H1 (cell line): Measurements from ENCODE around the gene LPGAT1. TPM values are rescaled to one million over a fixed set of nuclear protein-coding genes. Genes with fewer than 3 reads are reported as not detected.

Experiments
- CTCF ChIA-PET: fragments of 300-600 bp; sonication (Branson Sonifier 250); formaldehyde crosslinking; loops from one replicate; lab custom pipeline; 2021; ENCODE audit not compliant: partially characterized antibody; lab: Charles Lee
- POLR2A ChIA-PET: fragments of 300-600 bp; sonication (Branson Sonifier 250); formaldehyde crosslinking; loops from one replicate; lab custom pipeline; 2021; ENCODE audit warnings: inconsistent platforms; ENCODE audit not compliant: partially characterized antibody; lab: Charles Lee
- DNase-seq, 2 experiments: peaks; one replicate each; pipeline versions ENCODE4 v3.0.0 to v3.0.0-alpha.2; 2010 to 2022; ENCODE audit warnings: low spot score in 2 of 2, low read depth in 1 of 2, mixed read lengths in 1 of 2
- FAIRE-seq: peaks from 2 replicates; lab custom pipeline; 2011; peaks lifted over from hg19 to GRCh38; lab: Jason Lieb, UNC
- H2AFZ ChIP-seq: 2 replicates; pipeline ENCODE4 v1.8.1; 2012; ENCODE audit warnings: low read length, inconsistent platforms
- H2AK5ac ChIP-seq: 2 replicates; pipeline ENCODE4 v1.6.1; 2013; ENCODE audit warnings: low read depth, low read length
- H2BK120ac ChIP-seq: replicated peaks from 2 replicates; pipeline ENCODE3; 2013; ENCODE audit warnings: low read depth, low read length, inconsistent platforms
- H2BK12ac ChIP-seq: 2 replicates; pipeline ENCODE4 v1.6.1; 2013; ENCODE audit warnings: low read depth, low read length
- H2BK15ac ChIP-seq: 2 replicates; pipeline ENCODE4 v1.6.1; 2013; ENCODE audit warnings: low read length
- H2BK20ac ChIP-seq: 2 replicates; pipeline ENCODE4 v1.6.1; 2013; ENCODE audit warnings: low read length
- H2BK5ac ChIP-seq: 2 replicates; pipeline ENCODE4 v1.6.1; 2013; ENCODE audit warnings: low read depth, low read length
- H3K14ac ChIP-seq: 2 replicates; pipeline ENCODE4 v1.6.1; 2013; ENCODE audit warnings: inconsistent platforms; ENCODE audit not compliant: insufficient read length
- H3K18ac ChIP-seq: 2 replicates; pipeline ENCODE4 v1.6.1; 2013; ENCODE audit warnings: low read length; ENCODE audit errors: extremely low read depth
- H3K23ac ChIP-seq: 2 replicates; pipeline ENCODE4 v1.6.1; 2013; ENCODE audit warnings: inconsistent platforms; ENCODE audit not compliant: insufficient read length
- H3K23me2 ChIP-seq: 2 replicates; pipeline ENCODE4 v1.6.1; 2013; ENCODE audit warnings: low read depth, low read length
- H3K27ac ChIP-seq: 2 replicates; pipeline ENCODE4 v1.6.1; 2011; ENCODE audit warnings: low read depth, low read length, inconsistent platforms
- H3K27me3 ChIP-seq, 4 experiments: replicated peaks in 1 of 4; 1 replicate in 1 of 4; 2 replicates in 3 of 4; pipeline versions ENCODE4 v1.6.1 to v1.8.1; 2011 to 2013; ENCODE audit warnings: low read length in 3 of 4, mild to moderate bottlenecking in 3 of 4, inconsistent platforms in 2 of 4, mixed read lengths in 2 of 4, moderate library complexity in 1 of 4; ENCODE audit not compliant: control insufficient read depth in 3 of 4, insufficient read depth in 3 of 4; ENCODE audit errors: extremely low read depth in 1 of 4
- H3K36me3 ChIP-seq, 4 experiments: 2 replicates each; pipeline versions ENCODE4 v1.6.1 to v1.8.1; 2011 to 2013; ENCODE audit warnings: mild to moderate bottlenecking in 4 of 4, low read length in 3 of 4, moderate library complexity in 2 of 4, control low read depth in 1 of 4, inconsistent platforms in 1 of 4; ENCODE audit not compliant: insufficient read depth in 4 of 4, control insufficient read depth in 2 of 4
- H3K4ac ChIP-seq: replicated peaks from 2 replicates; pipeline ENCODE3; 2013; ENCODE audit warnings: low read length, low read depth, mixed read lengths, inconsistent platforms; ENCODE audit not compliant: insufficient read length
- H3K4me1 ChIP-seq, 4 experiments: replicated peaks in 1 of 4; 1 replicate in 1 of 4; 2 replicates in 3 of 4; pipeline versions ENCODE4 v1.6.1 to v1.8.1; 2011 to 2013; ENCODE audit warnings: low read length in 3 of 4, inconsistent platforms in 2 of 4, mixed read lengths in 1 of 4; ENCODE audit not compliant: insufficient read depth in 4 of 4, control insufficient read depth in 3 of 4
- H3K4me2 ChIP-seq, 2 experiments: 2 replicates each; pipeline versions ENCODE4 v1.6.1 to v1.8.1; 2011 to 2013; ENCODE audit warnings: low read depth in 2 of 2, low read length in 2 of 2, control low read depth in 1 of 2, inconsistent platforms in 1 of 2, mild to moderate bottlenecking in 1 of 2; ENCODE audit not compliant: insufficient read depth in 1 of 2
- H3K4me3 ChIP-seq, 4 experiments: fragments of 200-600, 300-600 bp in 1 of 4; sonication (generic), shearing (Covaris generic), sonication (Bioruptor Twin) in 1 of 4; 2 replicates each; pipeline versions ENCODE4 v1.5.1 to v1.8.1; 2011 to 2016; ENCODE audit warnings: low read length in 4 of 4, low read depth in 3 of 4, control low read depth in 2 of 4, inconsistent platforms in 2 of 4, mild to moderate bottlenecking in 2 of 4, mixed read lengths in 1 of 4, moderate library complexity in 1 of 4; ENCODE audit not compliant: insufficient read depth in 2 of 4; ENCODE audit errors: extremely low read depth in 1 of 4
- H3K56ac ChIP-seq: replicated peaks from 2 replicates; pipeline ENCODE3; 2013; ENCODE audit warnings: low read depth, mild to moderate bottlenecking, mixed read lengths, low read length, inconsistent platforms; ENCODE audit not compliant: insufficient read length
- H3K79me1 ChIP-seq: 2 replicates; pipeline ENCODE4 v1.6.1; 2013; ENCODE audit warnings: low read depth, low read length, control low read depth
- H3K79me2 ChIP-seq, 2 experiments: 2 replicates each; pipeline versions ENCODE4 v1.6.1 to v1.8.1; 2012 to 2013; ENCODE audit warnings: low read length in 2 of 2, mild to moderate bottlenecking in 2 of 2, inconsistent platforms in 1 of 2; ENCODE audit not compliant: insufficient read depth in 2 of 2, control insufficient read depth in 1 of 2
- H3K9ac ChIP-seq, 4 experiments: replicated peaks in 1 of 4; 1 replicate in 1 of 4; 2 replicates in 3 of 4; pipeline versions ENCODE4 v1.6.1 to v1.8.1; 2011 to 2013; ENCODE audit warnings: low read depth in 3 of 4, low read length in 3 of 4, control low read depth in 2 of 4, mild to moderate bottlenecking in 2 of 4, moderate library complexity in 2 of 4, inconsistent platforms in 1 of 4; ENCODE audit errors: extremely low read depth in 1 of 4
- H3K9me3 ChIP-seq, 2 experiments: 2 replicates each; pipeline versions ENCODE4 v1.6.1 to v1.8.1; 2012 to 2013; ENCODE audit warnings: mild to moderate bottlenecking in 2 of 2, moderate library complexity in 2 of 2, control low read depth in 1 of 2, inconsistent platforms in 1 of 2, low read depth in 1 of 2, low read length in 1 of 2, mixed read lengths in 1 of 2; ENCODE audit not compliant: insufficient read depth in 2 of 2
- H4K20me1 ChIP-seq, 2 experiments: replicated peaks in 1 of 2; 2 replicates each; pipeline versions ENCODE3 to v1.8.1; 2011 to 2013; ENCODE audit warnings: inconsistent platforms in 2 of 2, low read length in 2 of 2, mild to moderate bottlenecking in 1 of 2; ENCODE audit not compliant: insufficient read depth in 2 of 2, control insufficient read depth in 1 of 2
- H4K5ac ChIP-seq: 2 replicates; pipeline ENCODE4 v1.6.1; 2013; ENCODE audit warnings: low read length, low read depth, mixed read lengths, inconsistent platforms; ENCODE audit not compliant: insufficient read length
- H4K8ac ChIP-seq: 2 replicates; pipeline ENCODE4 v1.8.0; 2013; ENCODE audit warnings: mild to moderate bottlenecking, moderate library complexity, low read length, inconsistent platforms; ENCODE audit not compliant: insufficient read depth; ENCODE audit errors: extremely low read depth
- H4K91ac ChIP-seq: replicated peaks from 2 replicates; pipeline ENCODE3; 2013; ENCODE audit warnings: low read length, mixed read lengths, inconsistent platforms; ENCODE audit not compliant: insufficient read length
- CBX8 ChIP-seq: fragments of 300-800, 300-1000 bp; sonication (generic); IDR thresholded peaks from 2 replicates; pipeline ENCODE4 v1.7.1; 2016; ENCODE audit warnings: low read depth, low read length, borderline replicate concordance
- CHD1 ChIP-seq: IDR thresholded peaks from 2 replicates; pipeline ENCODE4 v1.6.1; 2012; ENCODE audit warnings: low read depth, low read length, improper control_type of control experiment
- CREB1 ChIP-seq: IDR thresholded peaks from 2 replicates; pipeline ENCODE4 v1.6.1; 2012; ENCODE audit warnings: inconsistent platforms
- NANOG ChIP-seq: IDR thresholded peaks from 2 replicates; pipeline ENCODE4 v1.6.1; 2011; ENCODE audit warnings: low read length, low read depth, mild to moderate bottlenecking, inconsistent platforms; ENCODE audit not compliant: insufficient read depth, poor library complexity, severe bottlenecking
- POU5F1 ChIP-seq: IDR thresholded peaks from 2 replicates; pipeline ENCODE4 v1.6.1; 2011; ENCODE audit warnings: low read depth, mild to moderate bottlenecking, low read length, moderate library complexity
- RBBP5 ChIP-seq: IDR thresholded peaks from 2 replicates; pipeline ENCODE4 v1.7.1; 2012; ENCODE audit warnings: low read depth, mild to moderate bottlenecking, inconsistent platforms, low read length, moderate library complexity, borderline replicate concordance
- RNF2 ChIP-seq: fragments of 200-900, 300-1000 bp; sonication (generic); IDR thresholded peaks from 2 replicates; pipeline ENCODE4 v1.7.1; 2016; ENCODE audit warnings: borderline replicate concordance, low read depth, mild to moderate bottlenecking, antibody characterized with exemption, low read length; ENCODE audit not compliant: poor library complexity, severe bottlenecking; ENCODE audit errors: missing control alignments
- SAP30 ChIP-seq: fragments of 300-600 bp; sonication (generic); IDR thresholded peaks from 2 replicates; pipeline ENCODE4 v1.7.1; 2012; ENCODE audit warnings: low read length, moderate library complexity, mild to moderate bottlenecking, inconsistent platforms; ENCODE audit not compliant: insufficient read depth, insufficient replicate concordance
- TCF12 ChIP-seq: IDR thresholded peaks from 2 replicates; pipeline ENCODE4 v1.6.1; 2011; ENCODE audit warnings: low read depth, mild to moderate bottlenecking, low read length
- USF2 ChIP-seq: IDR thresholded peaks from 2 replicates; pipeline ENCODE4 v1.6.1; 2011; ENCODE audit warnings: low read length, improper control_type of control experiment
- ZNF274 ChIP-seq: IDR thresholded peaks from 2 replicates; pipeline ENCODE4 v1.7.0; 2012; ENCODE audit warnings: low read length, borderline replicate concordance; ENCODE audit errors: extremely low read depth
- WGBS, 2 experiments: shearing (Covaris generic) in 1 of 2; methylation state at CpG; one replicate each; pipeline versions ENCODE4 v1.1.6 to v1.1.7; 2013 to 2015; ENCODE audit warnings: low lambda C conversion rate in 2 of 2, mixed read lengths in 2 of 2, inconsistent platforms in 1 of 2, low coverage in 1 of 2, missing lambda C conversion rate in 1 of 2; ENCODE audit not compliant: insufficient replicate concordance in 2 of 2, insufficient coverage in 1 of 2, insufficient read length in 1 of 2; ENCODE audit errors: extremely low coverage in 1 of 2, missing lambda C conversion rate in 1 of 2; 5-methylcytosine and 5-hydroxymethylcytosine counted together
- polyA plus RNA-seq, 7 experiments: library from polyadenylated mRNA; depleted of rRNA in 3 of 7; stranded (reverse) in 5 of 7; unstranded in 2 of 7; fragments of >200 nt in 5 of 7; fragments of 200-250 nt in 2 of 7; gene quantifications; 1 replicate in 5 of 7; 2 replicates in 1 of 7; 4 replicates in 1 of 7; pipeline versions ENCODE4 v1.2.1 to v1.2.3, GENCODE V29; 2011 to 2013; ENCODE audit warnings: missing spikeins in 2 of 7, mixed read lengths in 2 of 7
- total RNA-seq: library from RNA; stranded (reverse); fragmentation: NEBNext Ultra II Directional; extraction: Animal tissue kit (Norgen Biotek cat#: 25700); gene quantifications from 2 replicates; pipeline ENCODE4 v1.2.1, GENCODE V29; 2021
- TF ChIP-seq, protein P1 (sequence below): IDR thresholded peaks from 2 replicates; pipeline ENCODE4 v1.6.1; 2012; ENCODE audit warnings: inconsistent platforms

The LPGAT1 gene
- total and polyA plus RNA-seq, 2 of the 8 experiments (the other 6 are each of a cell fraction or from before 2014, with no cell fraction given): 2.3 to 13.5 TPM

- H2BK20ac ChIP-seq: no peak overlapping the region
- no peak overlapping the region for H3K27ac ChIP-seq
- no peak overlapping the region for H3K4ac ChIP-seq
- H3K18ac ChIP-seq: no peak overlapping the region
- no peak overlapping the region for H2AK5ac ChIP-seq
- no peak overlapping the region for H3K4me3 ChIP-seq
- H3K9ac ChIP-seq: no peak overlapping the region
- no peaks in the 10 kb centered on the region for H3K27me3 ChIP-seq
- no peak overlapping the region for H2BK12ac ChIP-seq
- 0 out of 7 replicates have a peak, but pooled peaks cover 0 to 3% (median 0%) of the 10 kb centered on the region in 4 experiments for H3K4me1 ChIP-seq
- H3K23ac ChIP-seq: no peak overlapping the region
- no peak for DNase-seq
- H4K5ac ChIP-seq: no peak overlapping the region
- H3K36me3 ChIP-seq: no peaks in the 10 kb centered on the region
- H4K91ac ChIP-seq: no peak overlapping the region
- H3K23me2 ChIP-seq: no peaks in the 10 kb centered on the region
- no peak overlapping the region for H2BK120ac ChIP-seq
- no peak overlapping the region for H2AFZ ChIP-seq
- FAIRE-seq: no peak
- no peak overlapping the region for H2BK5ac ChIP-seq
- no peak overlapping the region for H4K8ac ChIP-seq
- 90% methylated on average over 4 of the region's 4 CpGs; no CpG with 5 or more reads in 1 of the 2 experiments for WGBS, 2 experiments
- ChIA-PET CTCF (interaction anchor here (1.2 to 1.3 kb wide), 2 partner anchors 10 to 16 kb away, joined by 3 to 5 read pairs; no protein-coding TSS in a partner anchor), POLR2A (no interaction called here)
- no peaks in the 10 kb centered on the region for H4K20me1 ChIP-seq
- H3K4me2 ChIP-seq: no peak overlapping the region
- no peaks in the 10 kb centered on the region for H3K79me1 ChIP-seq
- no peak overlapping the region for H2BK15ac ChIP-seq
- no peaks in the 10 kb centered on the region for H3K79me2 ChIP-seq
- H3K9me3 ChIP-seq: no peaks in the 10 kb centered on the region
- no peak overlapping the region for H3K56ac ChIP-seq
- no peak overlapping the region for H3K14ac ChIP-seq
- TF ChIP-seq ZNF274 (no peak), CREB1 (no peak), SAP30 (no peak), USF2 (no peak), CBX8 (no peak), RNF2 (no peak), RBBP5 (no peak), CHD1 (no peak), TCF12 (no peak), POU5F1 (no peak), NANOG (no peak)
- TF ChIP-seq, protein P1, sequence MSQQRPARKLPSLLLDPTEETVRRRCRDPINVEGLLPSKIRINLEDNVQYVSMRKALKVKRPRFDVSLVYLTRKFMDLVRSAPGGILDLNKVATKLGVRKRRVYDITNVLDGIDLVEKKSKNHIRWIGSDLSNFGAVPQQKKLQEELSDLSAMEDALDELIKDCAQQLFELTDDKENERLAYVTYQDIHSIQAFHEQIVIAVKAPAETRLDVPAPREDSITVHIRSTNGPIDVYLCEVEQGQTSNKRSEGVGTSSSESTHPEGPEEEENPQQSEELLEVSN: no peak
Observed at GRCh38 chr1:211752317-211752716, 78.2 kb downstream of the LPGAT1 start.
